ENCODE data around the gene SPTBN5. TPM values are rescaled to one million over a fixed set of nuclear protein-coding genes. Genes with fewer than 3 reads are reported as not detected.

The SPTBN5 gene
- total and polyA plus RNA-seq, 10 of the 15 experiments (the other 5 are each of a cell fraction or from before 2014, with no cell fraction given) = under 0.01 to 0.18 (median 0.04) TPM; not detected in 4

DNA sequence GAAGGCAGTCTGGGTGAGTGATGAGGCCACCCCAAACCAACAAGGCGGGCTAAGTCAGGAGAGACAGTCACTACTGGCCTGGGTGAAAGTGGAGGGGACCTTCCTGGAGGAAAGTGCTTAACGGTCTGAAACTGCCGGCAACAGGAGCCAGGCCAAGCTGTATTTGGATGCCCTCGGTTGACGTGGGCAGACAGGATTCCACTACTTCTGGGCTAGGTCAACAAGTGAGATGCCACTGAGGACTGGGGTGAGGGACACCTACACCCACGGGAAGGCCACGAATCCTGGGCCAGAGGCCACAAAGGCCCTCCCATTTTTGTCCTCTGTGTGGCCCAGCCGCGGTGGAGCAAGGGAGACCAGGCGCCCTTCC is 12.3 kb downstream of the SPTBN5 start (continued):
- TF ChIP-seq, protein P1, sequence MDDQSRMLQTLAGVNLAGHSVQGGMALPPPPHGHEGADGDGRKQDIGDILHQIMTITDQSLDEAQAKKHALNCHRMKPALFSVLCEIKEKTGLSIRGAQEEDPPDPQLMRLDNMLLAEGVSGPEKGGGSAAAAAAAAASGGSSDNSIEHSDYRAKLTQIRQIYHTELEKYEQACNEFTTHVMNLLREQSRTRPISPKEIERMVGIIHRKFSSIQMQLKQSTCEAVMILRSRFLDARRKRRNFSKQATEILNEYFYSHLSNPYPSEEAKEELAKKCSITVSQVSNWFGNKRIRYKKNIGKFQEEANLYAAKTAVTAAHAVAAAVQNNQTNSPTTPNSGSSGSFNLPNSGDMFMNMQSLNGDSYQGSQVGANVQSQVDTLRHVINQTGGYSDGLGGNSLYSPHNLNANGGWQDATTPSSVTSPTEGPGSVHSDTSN (IDR thresholded peaks at IDR 0.05; ENCODE audit: insufficient replicate concordance, low read depth, low read length) = no peak
- TF ChIP-seq IRF4 (IDR thresholded peaks at IDR 0.05; ENCODE audit: low read depth, low read length) (no peak), EED (IDR thresholded peaks at IDR 0.05; ENCODE audit: low read depth) (no peak), TCF7 (IDR thresholded peaks at IDR 0.05; ENCODE audit: borderline replicate concordance) (no peak), RCOR1 (conservative IDR thresholded peaks at IDR 0.05; ENCODE audit: low read depth, low read length) (no peak), EGR1 (IDR thresholded peaks at IDR 0.05; ENCODE audit: borderline replicate concordance in 1 of 2, low read depth in 2 of 2, low read length in 2 of 2) (no peak), SREBF1 (IDR thresholded peaks at IDR 0.05; ENCODE audit: low read length) (no peak), TAF1 (IDR thresholded peaks at IDR 0.05; ENCODE audit: borderline replicate concordance, low read depth, low read length) (no peak)
- TF ChIP-seq, protein P2, sequence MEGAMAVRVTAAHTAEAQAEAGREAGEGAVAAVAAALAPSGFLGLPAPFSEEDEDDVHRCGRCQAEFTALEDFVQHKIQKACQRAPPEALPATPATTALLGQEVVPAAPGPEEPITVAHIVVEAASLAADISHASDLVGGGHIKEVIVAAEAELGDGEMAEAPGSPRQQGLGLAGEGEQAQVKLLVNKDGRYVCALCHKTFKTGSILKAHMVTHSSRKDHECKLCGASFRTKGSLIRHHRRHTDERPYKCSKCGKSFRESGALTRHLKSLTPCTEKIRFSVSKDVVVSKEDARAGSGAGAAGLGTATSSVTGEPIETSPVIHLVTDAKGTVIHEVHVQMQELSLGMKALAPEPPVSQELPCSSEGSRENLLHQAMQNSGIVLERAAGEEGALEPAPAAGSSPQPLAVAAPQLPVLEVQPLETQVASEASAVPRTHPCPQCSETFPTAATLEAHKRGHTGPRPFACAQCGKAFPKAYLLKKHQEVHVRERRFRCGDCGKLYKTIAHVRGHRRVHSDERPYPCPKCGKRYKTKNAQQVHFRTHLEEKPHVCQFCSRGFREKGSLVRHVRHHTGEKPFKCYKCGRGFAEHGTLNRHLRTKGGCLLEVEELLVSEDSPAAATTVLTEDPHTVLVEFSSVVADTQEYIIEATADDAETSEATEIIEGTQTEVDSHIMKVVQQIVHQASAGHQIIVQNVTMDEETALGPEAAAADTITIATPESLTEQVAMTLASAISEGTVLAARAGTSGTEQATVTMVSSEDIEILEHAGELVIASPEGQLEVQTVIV (IDR thresholded peaks at IDR 0.05; ENCODE audit: borderline replicate concordance, partially characterized antibody) = no peak
- TF ChIP-seq, protein P3, sequence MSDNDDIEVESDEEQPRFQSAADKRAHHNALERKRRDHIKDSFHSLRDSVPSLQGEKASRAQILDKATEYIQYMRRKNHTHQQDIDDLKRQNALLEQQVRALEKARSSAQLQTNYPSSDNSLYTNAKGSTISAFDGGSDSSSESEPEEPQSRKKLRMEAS (IDR thresholded peaks at IDR 0.05; ENCODE audit: low read depth, low read length) = no peak

Data from GM12878 (cell line).